PC-3 (cell line): Measurements from ENCODE around the gene VAPA.

Source experiments
- EZH2 ChIP-seq: fragments of 300-600 bp; sonication (generic); IDR thresholded peaks from one replicate; pipeline ENCODE4 v1.6.1; 2017; ENCODE audit warnings: antibody characterized with exemption, mild to moderate bottlenecking, low read length; ENCODE audit not compliant: unreplicated experiment
- EZH2phosphoT487 ChIP-seq: fragments of 300-600 bp; sonication (generic); IDR thresholded peaks from 2 replicates; pipeline ENCODE4 v1.6.1; 2018; ENCODE audit warnings: mild to moderate bottlenecking, antibody characterized with exemption, low read length, borderline replicate concordance
- TF ChIP-seq, protein P1 (sequence below): fragments of 300-600 bp; sonication (generic); conservative IDR thresholded peaks from 2 replicates; pipeline ENCODE4 v1.5.1; 2017; ENCODE audit warnings: antibody characterized with exemption, low read depth, mild to moderate bottlenecking, low read length

DNA sequence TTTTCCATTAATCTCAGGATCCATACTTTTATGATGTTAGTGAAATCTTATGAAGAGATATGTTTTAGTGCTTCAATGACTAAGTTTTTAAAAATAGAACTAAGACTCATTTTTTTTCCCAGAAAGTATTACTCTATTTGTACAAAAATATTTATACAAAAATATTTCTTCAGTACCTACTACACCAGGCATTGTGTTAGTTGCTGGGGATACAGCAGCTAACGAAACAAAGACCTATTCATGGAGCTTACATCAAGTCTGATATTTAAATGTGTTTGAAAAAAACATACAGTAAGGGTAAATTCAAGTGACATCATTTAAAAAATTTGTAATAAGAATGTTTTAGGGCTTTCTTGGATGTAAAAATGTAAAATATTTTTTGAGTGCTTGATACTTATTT, 11.6 kb downstream of the VAPA start:
- TF ChIP-seq, protein P1, sequence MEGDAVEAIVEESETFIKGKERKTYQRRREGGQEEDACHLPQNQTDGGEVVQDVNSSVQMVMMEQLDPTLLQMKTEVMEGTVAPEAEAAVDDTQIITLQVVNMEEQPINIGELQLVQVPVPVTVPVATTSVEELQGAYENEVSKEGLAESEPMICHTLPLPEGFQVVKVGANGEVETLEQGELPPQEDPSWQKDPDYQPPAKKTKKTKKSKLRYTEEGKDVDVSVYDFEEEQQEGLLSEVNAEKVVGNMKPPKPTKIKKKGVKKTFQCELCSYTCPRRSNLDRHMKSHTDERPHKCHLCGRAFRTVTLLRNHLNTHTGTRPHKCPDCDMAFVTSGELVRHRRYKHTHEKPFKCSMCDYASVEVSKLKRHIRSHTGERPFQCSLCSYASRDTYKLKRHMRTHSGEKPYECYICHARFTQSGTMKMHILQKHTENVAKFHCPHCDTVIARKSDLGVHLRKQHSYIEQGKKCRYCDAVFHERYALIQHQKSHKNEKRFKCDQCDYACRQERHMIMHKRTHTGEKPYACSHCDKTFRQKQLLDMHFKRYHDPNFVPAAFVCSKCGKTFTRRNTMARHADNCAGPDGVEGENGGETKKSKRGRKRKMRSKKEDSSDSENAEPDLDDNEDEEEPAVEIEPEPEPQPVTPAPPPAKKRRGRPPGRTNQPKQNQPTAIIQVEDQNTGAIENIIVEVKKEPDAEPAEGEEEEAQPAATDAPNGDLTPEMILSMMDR: no peak
- TF ChIP-seq EZH2 (no peak), EZH2phosphoT487 (no peak)
